NT2/D1 (cell line): ENCODE data around the gene ACSF2.

Experiments used
- DNase-seq: peaks from one replicate; pipeline ENCODE4 v3.0.0-alpha.2; 2011; ENCODE audit warnings: low read depth, low spot score
- H3K27me3 ChIP-seq: 2 replicates; pipeline ENCODE4 v1.6.0; 2011; ENCODE audit warnings: mild to moderate bottlenecking; ENCODE audit not compliant: insufficient read length, insufficient read depth
- H3K36me3 ChIP-seq: 2 replicates; pipeline ENCODE4 v1.6.1; 2011; ENCODE audit warnings: mild to moderate bottlenecking, low read length, mixed read lengths; ENCODE audit not compliant: insufficient read depth, insufficient read length
- H3K4me1 ChIP-seq: 2 replicates; pipeline ENCODE4 v1.5.1; 2011; ENCODE audit not compliant: insufficient read depth, insufficient read length
- H3K4me3 ChIP-seq: 2 replicates; pipeline ENCODE4 v1.5.1; 2011; ENCODE audit warnings: low read depth; ENCODE audit not compliant: insufficient read length
- H3K9ac ChIP-seq: 2 replicates; pipeline ENCODE4 v1.6.0; 2011; ENCODE audit warnings: low read depth; ENCODE audit not compliant: insufficient read length
- H3K9me3 ChIP-seq: 2 replicates; pipeline ENCODE4 v1.5.1; 2011; ENCODE audit warnings: mild to moderate bottlenecking, low read length; ENCODE audit not compliant: insufficient read depth
- SUZ12 ChIP-seq: IDR thresholded peaks from 2 replicates; pipeline ENCODE4 v1.6.1; 2011; ENCODE audit not compliant: insufficient read length, insufficient read depth; ENCODE audit errors: extremely low read depth
- YY1 ChIP-seq: IDR thresholded peaks from 2 replicates; pipeline ENCODE4 v1.6.1; 2011; ENCODE audit not compliant: insufficient read length, insufficient read depth
- ZNF274 ChIP-seq: IDR thresholded peaks from 2 replicates; pipeline ENCODE4 v1.6.1; 2011; ENCODE audit warnings: mild to moderate bottlenecking, low read depth, low read length

ACSF2 gene

DNA sequence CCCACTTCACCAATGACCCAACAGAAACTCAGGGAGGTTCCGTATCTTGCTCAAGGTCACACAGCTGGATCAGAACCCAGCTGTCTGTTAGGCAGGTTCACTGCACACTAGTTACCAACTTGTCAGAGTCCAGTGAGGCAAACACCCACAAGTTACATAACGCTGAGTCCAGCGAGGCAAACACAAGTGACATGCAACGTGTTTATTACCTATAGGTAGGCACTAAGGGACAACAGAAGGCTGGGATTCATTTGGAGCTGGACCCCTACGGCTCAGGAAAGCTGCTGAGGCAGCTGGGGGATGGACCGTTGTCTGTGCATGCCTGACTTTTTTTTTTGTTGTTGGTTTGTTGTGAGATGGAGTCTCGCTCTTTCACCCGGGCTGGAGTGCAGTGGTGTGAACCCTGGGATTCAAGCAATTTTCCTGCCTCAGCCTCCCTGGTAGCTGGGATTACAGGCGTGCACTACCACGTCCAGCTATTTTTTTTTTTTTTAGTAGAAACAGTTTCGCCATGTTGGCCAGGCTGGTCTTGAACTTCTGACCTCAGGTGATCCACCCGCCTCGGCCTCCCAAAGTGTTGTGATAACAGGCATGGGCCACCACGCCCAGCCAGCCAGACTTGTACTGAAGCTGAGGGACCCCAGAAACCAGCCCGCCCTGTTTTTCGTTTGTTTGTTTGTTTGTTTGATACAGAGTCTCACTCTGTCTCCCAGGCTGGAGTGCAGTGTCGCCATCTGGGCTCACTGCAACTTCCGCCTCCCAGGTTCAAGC lies 50.7 kb downstream of the ACSF2 start:
- TF ChIP-seq ZNF274 (no peak), SUZ12 (no peak), YY1 (no peak)
- H3K4me1 ChIP-seq, result peaks cover 4% of the 10 kb centered on the region
- no peaks in the 10 kb centered on the region for H3K27me3 ChIP-seq
- H3K9me3 ChIP-seq, result peaks cover 37% of the 10 kb centered on the region; the same call in 1 of the 2 replicates
- H3K4me3 ChIP-seq, result no peak overlapping the region
- no peak for DNase-seq
- no peak overlapping the region for H3K9ac ChIP-seq
- peaks cover 10% of the 10 kb centered on the region for H3K36me3 ChIP-seq

DNA sequence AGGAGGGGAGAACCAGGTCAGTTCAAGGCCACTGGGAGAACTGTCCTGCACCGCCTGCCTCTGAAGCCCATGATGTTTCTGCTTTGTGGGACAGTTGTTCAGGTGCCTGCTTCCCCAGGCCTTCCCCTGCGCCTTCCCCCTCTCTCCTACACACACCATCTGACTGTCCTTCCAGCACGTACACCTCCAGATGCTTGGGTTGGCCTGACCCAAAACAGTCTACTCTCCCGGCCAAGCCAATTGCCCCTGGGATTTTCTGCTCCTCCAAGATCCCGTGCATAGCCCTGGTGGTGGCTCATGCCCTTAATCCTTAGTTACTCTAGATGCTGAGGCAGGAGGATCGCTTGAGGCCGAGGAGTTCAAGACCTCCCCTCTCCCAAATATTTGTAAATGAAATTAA lies 52.0 kb downstream of the ACSF2 start:
- peaks cover 16% of the 10 kb centered on the region for H3K36me3 ChIP-seq
- H3K27me3 ChIP-seq, result no peaks in the 10 kb centered on the region
- H3K4me1 ChIP-seq, result peaks cover 4% of the 10 kb centered on the region
- TF ChIP-seq SUZ12 (no peak), ZNF274 (no peak), YY1 (no peak)
- H3K9me3 ChIP-seq, result peaks cover 37% of the 10 kb centered on the region; the same call in 1 of the 2 replicates
- DNase-seq, result no peak
- H3K4me3 ChIP-seq, result no peak overlapping the region
- H3K9ac ChIP-seq, result no peak overlapping the region

DNA sequence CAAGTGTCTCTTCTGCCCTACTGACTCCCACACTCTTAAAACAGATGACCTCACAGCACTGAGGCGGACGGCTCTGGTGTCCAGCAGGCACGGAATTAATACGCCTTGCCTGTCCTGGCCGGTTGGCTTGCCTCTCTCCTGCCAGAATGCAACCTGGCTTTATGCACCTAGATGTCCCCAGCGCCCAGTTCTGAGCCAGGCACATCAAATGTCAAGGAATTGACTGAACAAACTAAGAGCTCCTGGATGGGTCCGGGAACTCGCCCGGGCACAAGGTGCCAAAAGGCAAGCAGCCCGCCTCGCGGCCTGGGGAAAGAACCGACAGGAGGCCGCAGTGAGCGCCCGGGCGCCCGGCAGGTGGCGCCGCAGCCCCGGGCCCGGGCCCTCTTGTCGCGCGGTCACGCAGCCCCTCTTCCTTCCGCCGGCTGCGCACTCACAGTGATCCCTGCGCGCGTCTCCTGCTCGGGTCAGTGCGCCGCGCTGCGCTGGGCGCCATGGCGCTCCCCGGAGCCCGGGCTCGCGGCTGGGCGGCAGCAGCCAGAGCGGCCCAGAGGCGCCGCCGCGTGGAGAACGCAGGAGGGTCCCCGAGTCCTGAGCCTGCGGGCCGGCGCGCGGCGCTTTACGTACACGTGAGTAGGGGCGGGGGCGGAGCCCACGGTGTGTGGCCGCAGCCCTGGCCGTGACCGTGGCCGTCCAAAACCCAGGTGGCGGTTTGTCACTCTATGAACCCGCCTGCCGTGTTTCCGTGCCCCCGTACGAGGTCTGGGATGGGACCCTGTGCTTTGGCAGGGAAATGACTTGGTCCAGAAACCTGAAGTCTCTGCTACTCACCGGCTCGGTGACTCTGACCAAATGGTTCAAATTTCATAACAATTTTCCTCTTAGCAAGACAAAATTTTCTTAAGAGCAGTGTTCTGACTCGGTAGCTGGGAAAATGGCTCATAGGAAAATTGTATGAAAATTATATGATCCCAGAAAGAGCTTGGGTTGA lies 52.7 kb downstream of the ACSF2 start, which contains the start of gene RSAD1:
TSS of gene RSAD1 (plus strand) at position 470 of the 991 bp plus-strand sequence. CDS start at position 495, 25 bp downstream.
- H3K27me3 ChIP-seq, result no peaks in the 10 kb centered on the region
- H3K9me3 ChIP-seq, result peaks cover 37% of the 10 kb centered on the region; the same call in 1 of the 2 replicates
- DNase-seq, result peak; percentile 75
- H3K4me3 ChIP-seq, result peak within 1 kb of the TSS; percentile 76
- TF ChIP-seq YY1, result peak; percentile 36
- TF ChIP-seq SUZ12, result no peak
- H3K9ac ChIP-seq, result peak within 1 kb of the TSS; percentile 87
- peaks cover 20% of the 10 kb centered on the region for H3K36me3 ChIP-seq
- peaks cover 4% of the 10 kb centered on the region for H3K4me1 ChIP-seq

DNA sequence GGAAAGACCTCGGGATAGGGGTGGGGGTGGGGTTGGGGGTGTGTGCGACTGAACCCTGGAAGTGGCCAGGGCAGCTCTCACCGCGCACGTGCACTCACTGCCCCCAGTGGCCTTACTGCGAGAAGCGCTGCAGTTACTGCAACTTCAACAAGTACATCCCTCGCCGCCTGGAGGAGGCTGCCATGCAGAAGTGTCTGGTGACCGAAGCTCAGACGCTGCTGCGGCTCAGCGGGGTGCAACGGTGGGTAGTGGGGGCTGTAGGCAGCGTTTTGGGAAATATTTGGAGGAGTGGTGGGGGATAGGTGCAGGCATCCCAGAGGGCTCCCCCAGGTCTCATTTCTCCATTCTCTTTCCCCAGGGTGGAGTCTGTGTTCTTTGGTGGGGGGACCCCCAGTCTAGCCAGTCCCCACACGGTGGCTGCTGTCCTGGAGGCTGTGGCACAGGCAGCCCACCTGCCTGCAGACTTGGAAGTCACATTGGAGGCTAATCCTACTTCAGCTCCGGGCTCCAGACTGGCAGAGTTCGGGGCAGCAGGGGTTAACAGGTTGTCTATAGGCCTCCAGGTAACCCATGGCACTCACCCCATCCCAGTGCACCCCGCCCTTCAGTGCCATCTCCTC lies 53.6 kb downstream of the ACSF2 start:
- peaks cover 4% of the 10 kb centered on the region for H3K4me1 ChIP-seq
- TF ChIP-seq YY1 (no peak), SUZ12 (no peak), ZNF274 (no peak)
- peaks cover 37% of the 10 kb centered on the region; the same call in 1 of the 2 replicates for H3K9me3 ChIP-seq
- peak; percentile 71 for DNase-seq
- no peak overlapping the region for H3K9ac ChIP-seq
- peaks cover 30% of the 10 kb centered on the region for H3K36me3 ChIP-seq
- peak overlapping the region; percentile 76 for H3K4me3 ChIP-seq
- no peaks in the 10 kb centered on the region for H3K27me3 ChIP-seq

DNA sequence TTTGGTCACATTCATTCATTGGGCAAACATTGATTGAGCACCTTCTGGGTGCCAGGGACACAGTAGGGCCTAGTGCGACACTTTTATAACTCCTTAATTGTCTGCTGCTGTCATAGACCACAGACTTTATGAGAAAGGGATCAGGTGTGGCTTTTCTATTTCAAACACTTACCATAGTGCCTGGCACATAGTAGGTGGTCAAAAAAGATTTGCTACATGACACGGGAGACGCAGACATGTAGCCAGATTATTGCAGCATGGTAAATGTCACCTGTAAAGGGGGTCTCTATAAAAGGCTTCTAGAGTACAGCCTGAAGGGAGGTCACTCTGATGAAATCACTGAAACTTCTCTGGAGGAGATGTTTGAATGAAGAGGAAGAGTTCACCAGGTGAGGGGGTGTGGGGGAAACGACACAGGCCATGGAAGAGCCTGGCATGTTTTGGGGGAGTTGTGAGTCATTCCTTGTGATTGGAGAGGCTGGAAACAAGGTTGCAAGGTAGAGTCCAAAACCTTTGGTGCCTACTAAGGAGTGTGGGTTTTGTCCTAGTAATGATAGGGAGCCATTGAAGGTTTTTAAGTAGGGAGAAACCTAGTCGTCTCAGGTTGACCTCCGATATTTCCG lies 54.2 kb downstream of the ACSF2 start:
- TF ChIP-seq SUZ12, result no peak
- TF ChIP-seq ZNF274, result no peak
- no peak for TF ChIP-seq YY1
- H3K4me3 ChIP-seq, result no peak overlapping the region
- DNase-seq, result no peak
- peaks cover 4% of the 10 kb centered on the region for H3K4me1 ChIP-seq
- H3K27me3 ChIP-seq, result no peaks in the 10 kb centered on the region
- peaks cover 37% of the 10 kb centered on the region; the same call in 1 of the 2 replicates for H3K9me3 ChIP-seq
- no peak overlapping the region for H3K9ac ChIP-seq
- peaks cover 35% of the 10 kb centered on the region for H3K36me3 ChIP-seq

DNA sequence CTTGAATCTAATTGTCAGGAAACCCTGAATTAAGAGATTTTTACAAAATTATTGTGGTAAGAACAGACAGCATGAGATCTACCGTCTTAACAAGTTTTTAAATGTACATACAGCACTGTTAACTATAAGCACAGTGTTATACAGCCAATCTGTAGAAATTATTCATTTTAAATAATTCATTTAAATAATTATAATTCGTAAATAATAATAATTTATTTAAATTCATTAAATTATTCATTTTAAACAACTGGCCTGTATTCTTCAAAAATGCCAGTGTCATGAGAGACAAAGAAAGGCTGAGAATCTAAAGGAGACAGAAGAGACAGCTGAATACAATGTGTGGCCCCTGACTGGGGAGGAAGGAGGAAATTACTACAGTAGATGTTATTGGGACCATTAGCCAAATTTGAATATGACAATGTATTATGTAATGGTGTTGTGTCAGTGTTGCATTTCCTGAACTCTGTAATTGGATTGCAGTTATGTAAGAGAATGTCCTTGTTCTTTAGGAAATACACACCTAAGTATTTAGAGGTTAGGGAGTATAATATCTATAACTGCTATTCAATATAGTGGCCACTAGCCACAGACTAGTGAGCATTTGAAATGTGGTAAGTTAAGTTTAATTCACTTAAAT lies 55.0 kb downstream of the ACSF2 start:
- H3K4me1 ChIP-seq, result peaks cover 4% of the 10 kb centered on the region
- no peak overlapping the region for H3K9ac ChIP-seq
- H3K27me3 ChIP-seq, result no peaks in the 10 kb centered on the region
- no peak for DNase-seq
- H3K4me3 ChIP-seq, result no peak overlapping the region
- TF ChIP-seq SUZ12, result no peak
- no peak for TF ChIP-seq ZNF274
- TF ChIP-seq YY1, result no peak
- H3K9me3 ChIP-seq, result peaks cover 37% of the 10 kb centered on the region; the same call in 1 of the 2 replicates
- H3K36me3 ChIP-seq, result peaks cover 42% of the 10 kb centered on the region
